ENCODE results near the gene CAP2. TPM values are rescaled to one million over a fixed set of nuclear protein-coding genes. Genes with fewer than 3 reads are reported as not detected.

The CAP2 gene
- polyA plus RNA-seq, 6 donors from 2014 or later = not detected

GRCh38 chr6:17491416-17492142, 98.2 kb downstream of the CAP2 start:
- ATAC-seq (ENCODE audit: low read depth in 2 of 2) (no peak), DNase-seq (no peak)
- peaks cover 0 to 2% (median 0%) of the 10 kb centered on the region in 3 donors for H3K4me1 Mint-ChIP-seq
- no peaks in the 10 kb centered on the region for H3K36me3 Mint-ChIP-seq
- no peak overlapping the region for H3K27ac Mint-ChIP-seq
- peaks cover 0 to 24% (median 3%) of the 10 kb centered on the region in 3 donors for H3K27me3 Mint-ChIP-seq
- no peak overlapping the region for H3K4me3 Mint-ChIP-seq
- H3K9me3 Mint-ChIP-seq = peaks cover 0 to 2% (median 0%) of the 10 kb centered on the region in 7 donors

DNA sequence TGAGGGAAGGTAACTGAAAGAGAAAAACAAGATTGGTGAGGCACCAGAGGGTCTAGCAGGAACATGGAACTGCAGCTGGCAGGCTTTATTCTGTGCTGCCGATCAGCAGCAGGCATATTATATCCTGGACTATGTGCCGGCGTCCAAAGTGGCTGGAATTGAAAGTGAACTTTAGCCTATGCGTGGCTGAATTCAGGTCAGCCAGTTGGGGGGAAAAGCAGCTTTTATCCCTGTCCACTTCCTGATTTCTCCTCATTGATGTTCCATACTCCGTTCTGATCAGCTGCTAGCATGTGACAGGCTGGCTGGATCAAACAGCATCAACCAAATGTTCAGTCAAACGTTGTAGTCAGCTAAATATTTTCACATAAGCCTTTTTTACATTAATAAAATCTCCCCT, 99.0 kb downstream of the CAP2 start:
- no peaks in the 10 kb centered on the region for H3K36me3 Mint-ChIP-seq
- H3K27ac Mint-ChIP-seq = no peak overlapping the region
- no peak for ATAC-seq (ENCODE audit: low read depth in 2 of 2)
- no peak overlapping the region for H3K4me3 Mint-ChIP-seq
- peaks cover 0 to 2% (median 0%) of the 10 kb centered on the region in 3 donors for H3K4me1 Mint-ChIP-seq
- peaks cover 0 to 24% (median 3%) of the 10 kb centered on the region in 3 donors for H3K27me3 Mint-ChIP-seq
- no peak for DNase-seq
- peaks cover 0 to 2% (median 0%) of the 10 kb centered on the region in 7 donors for H3K9me3 Mint-ChIP-seq

- Mint-ChIP-seq H3K27me3 (peaks cover 0 to 24% (median 3%) of the 10 kb centered on the region in 3 donors), H3K36me3 (no peaks in the 10 kb centered on the region), H3K4me3 (no peak overlapping the region), H3K9me3 (peaks cover 0 to 2% (median 0%) of the 10 kb centered on the region in 7 donors), H3K4me1 (peaks cover 0 to 2% (median 0%) of the 10 kb centered on the region in 3 donors), H3K27ac (no peak overlapping the region)
- ATAC-seq (ENCODE audit: low read depth in 2 of 2) (no peak), DNase-seq (no peak)
Measured at GRCh38 chr6:17493286-17493685, 99.9 kb downstream of the CAP2 start.

- Mint-ChIP-seq H3K4me1 (peaks cover 0 to 2% (median 0%) of the 10 kb centered on the region in 3 donors), H3K4me3 (no peak overlapping the region), H3K27ac (no peak overlapping the region), H3K9me3 (peaks cover 0 to 2% (median 0%) of the 10 kb centered on the region in 7 donors), H3K27me3 (peaks cover 0 to 24% (median 3%) of the 10 kb centered on the region in 3 donors), H3K36me3 (no peaks in the 10 kb centered on the region)
- DNase-seq (no peak), ATAC-seq (ENCODE audit: low read depth in 2 of 2) (no peak)
Measured at GRCh38 chr6:17494177-17494576, 100.8 kb downstream of the CAP2 start.

- H3K27me3 Mint-ChIP-seq = peaks cover 0 to 24% (median 3%) of the 10 kb centered on the region in 3 donors
- DNase-seq (no peak), ATAC-seq (ENCODE audit: low read depth in 2 of 2) (no peak)
- H3K4me1 Mint-ChIP-seq = peaks cover 0 to 2% (median 0%) of the 10 kb centered on the region in 3 donors
- H3K4me3 Mint-ChIP-seq = no peak overlapping the region
- H3K27ac Mint-ChIP-seq = no peak overlapping the region
- H3K36me3 Mint-ChIP-seq = no peaks in the 10 kb centered on the region
- peaks cover 0 to 2% (median 0%) of the 10 kb centered on the region in 7 donors for H3K9me3 Mint-ChIP-seq
Measured at GRCh38 chr6:17494919-17495318, 101.5 kb downstream of the CAP2 start.

GRCh38 chr6:17497535-17498095, 104.2 kb downstream of the CAP2 start:
- no peak for ATAC-seq (ENCODE audit: low read depth in 2 of 2)

GRCh38 chr6:17501442-17501841, 108.0 kb downstream of the CAP2 start:
- Mint-ChIP-seq H3K9me3 (no peaks in the 10 kb centered on the region), H3K4me3 (no peak overlapping the region), H3K4me1 (no peaks in the 10 kb centered on the region), H3K36me3 (no peaks in the 10 kb centered on the region), H3K27me3 (peaks cover 0 to 6% (median 0%) of the 10 kb centered on the region in 3 donors), H3K27ac (no peak overlapping the region)
- DNase-seq = no peak
- ATAC-seq (ENCODE audit: low read depth in 2 of 2) = no peak

More at GRCh38 chr6:17497535-17498095, 104.2 kb downstream of the CAP2 start:
- H3K27me3 Mint-ChIP-seq = peaks cover 0 to 14% (median 2%) of the 10 kb centered on the region in 3 donors
- no peaks in the 10 kb centered on the region for H3K36me3 Mint-ChIP-seq
- no peaks in the 10 kb centered on the region for H3K4me1 Mint-ChIP-seq
- peaks cover 0 to 2% (median 0%) of the 10 kb centered on the region in 7 donors for H3K9me3 Mint-ChIP-seq
- no peak for DNase-seq
- H3K27ac Mint-ChIP-seq = no peak overlapping the region
- H3K4me3 Mint-ChIP-seq = no peak overlapping the region

- no peak overlapping the region for H3K4me3 Mint-ChIP-seq
- H3K4me1 Mint-ChIP-seq = no peaks in the 10 kb centered on the region
- H3K27ac Mint-ChIP-seq = no peak overlapping the region
- DNase-seq = no peak
- H3K27me3 Mint-ChIP-seq = peaks cover 0 to 6% (median 0%) of the 10 kb centered on the region in 3 donors
- no peaks in the 10 kb centered on the region for H3K9me3 Mint-ChIP-seq
- ATAC-seq (ENCODE audit: low read depth in 2 of 2) = no peak
- H3K36me3 Mint-ChIP-seq = no peaks in the 10 kb centered on the region
Measured at GRCh38 chr6:17501982-17502704, 108.7 kb downstream of the CAP2 start.

- Mint-ChIP-seq H3K4me3 (no peak overlapping the region), H3K9me3 (no peaks in the 10 kb centered on the region), H3K27me3 (peaks cover 0 to 6% (median 5%) of the 10 kb centered on the region in 3 donors), H3K4me1 (no peaks in the 10 kb centered on the region), H3K27ac (no peak overlapping the region), H3K36me3 (no peaks in the 10 kb centered on the region)
- ATAC-seq (ENCODE audit: low read depth in 2 of 2) (no peak), DNase-seq (no peak)
Measured at GRCh38 chr6:17503051-17503450, 109.7 kb downstream of the CAP2 start.

DNA sequence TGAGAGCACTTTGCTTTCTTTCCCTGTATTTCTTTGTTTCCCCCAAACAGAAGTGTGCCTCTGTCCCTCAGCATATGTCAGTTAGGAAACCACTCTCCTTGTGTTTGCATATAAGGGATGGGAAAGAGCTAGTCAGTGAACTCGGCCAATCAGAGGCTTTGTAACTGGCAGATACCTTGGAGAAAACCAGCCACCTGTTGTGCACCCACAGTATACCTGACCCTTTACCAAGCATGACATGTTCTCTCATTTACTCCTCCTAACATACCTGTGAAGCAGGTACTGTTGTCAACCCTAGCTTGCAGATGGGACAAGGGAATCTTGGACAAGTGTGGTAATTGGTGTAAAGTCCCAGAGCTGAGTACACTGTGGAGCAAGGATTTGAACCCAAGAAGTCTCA, 110.6 kb downstream of the CAP2 start:
- Mint-ChIP-seq H3K4me3 (no peak overlapping the region), H3K27me3 (peaks cover 0 to 6% (median 5%) of the 10 kb centered on the region in 3 donors), H3K27ac (no peak overlapping the region), H3K4me1 (no peaks in the 10 kb centered on the region), H3K36me3 (no peaks in the 10 kb centered on the region), H3K9me3 (no peaks in the 10 kb centered on the region)
- no peak for ATAC-seq (ENCODE audit: low read depth in 2 of 2)
- no peak for DNase-seq

- no peaks in the 10 kb centered on the region for H3K4me1 Mint-ChIP-seq
- no peaks in the 10 kb centered on the region for H3K36me3 Mint-ChIP-seq
- peaks cover 0 to 6% (median 5%) of the 10 kb centered on the region in 3 donors for H3K27me3 Mint-ChIP-seq
- no peak for DNase-seq
- H3K9me3 Mint-ChIP-seq = no peaks in the 10 kb centered on the region
- no peak overlapping the region for H3K27ac Mint-ChIP-seq
- no peak overlapping the region for H3K4me3 Mint-ChIP-seq
- no peak for ATAC-seq (ENCODE audit: low read depth in 2 of 2)
Measured at GRCh38 chr6:17505062-17505476, 111.7 kb downstream of the CAP2 start.

GRCh38 chr6:17505767-17506280, 112.4 kb downstream of the CAP2 start:
- no peaks in the 10 kb centered on the region for H3K4me1 Mint-ChIP-seq
- no peak for DNase-seq
- H3K9me3 Mint-ChIP-seq = no peaks in the 10 kb centered on the region
- no peak overlapping the region for H3K4me3 Mint-ChIP-seq
- no peak overlapping the region for H3K27ac Mint-ChIP-seq
- ATAC-seq (ENCODE audit: low read depth in 2 of 2) = no peak
- peaks cover 0 to 6% (median 5%) of the 10 kb centered on the region in 3 donors for H3K27me3 Mint-ChIP-seq
- no peaks in the 10 kb centered on the region for H3K36me3 Mint-ChIP-seq

GRCh38 chr6:17506531-17506930, 113.1 kb downstream of the CAP2 start:
- H3K4me1 Mint-ChIP-seq = no peaks in the 10 kb centered on the region
- no peak for ATAC-seq (ENCODE audit: low read depth in 2 of 2)

More at GRCh38 chr6:17506531-17506930, 113.1 kb downstream of the CAP2 start:
- H3K27me3 Mint-ChIP-seq = peaks cover 0 to 6% (median 5%) of the 10 kb centered on the region in 3 donors
- H3K27ac Mint-ChIP-seq = no peak overlapping the region
- DNase-seq = no peak
- H3K9me3 Mint-ChIP-seq = no peaks in the 10 kb centered on the region
- H3K36me3 Mint-ChIP-seq = no peaks in the 10 kb centered on the region
- no peak overlapping the region for H3K4me3 Mint-ChIP-seq
